GM18861 (cell line): ENCODE results near the gene RAMP1.
"Not testable (repeated sequence)": the region's sequence is repeated elsewhere in the genome, so short reads cannot be mapped to it uniquely, and the experiment has no call there.

ENCODE experiments used
- ATAC-seq: cut with Tn5 transposase; IDR thresholded peaks from one replicate; pipeline ENCODE4 v1.9.1; 2021; ENCODE audit not compliant: unreplicated experiment

The RAMP1 gene

GRCh38 chr2:237943395-237944094, 84.1 kb downstream of the RAMP1 start:
- ATAC-seq: no peak

GRCh38 chr2:237944302-237944701, 84.9 kb downstream of the RAMP1 start:
- ATAC-seq: no peak

GRCh38 chr2:237946423-237946822, 87.0 kb downstream of the RAMP1 start:
- no peak for ATAC-seq

GRCh38 chr2:237951354-237951753, 91.9 kb downstream of the RAMP1 start:
- ATAC-seq: not testable (repeated sequence)

GRCh38 chr2:237951878-237952277, 92.5 kb downstream of the RAMP1 start:
- ATAC-seq: no peak

- no peak for ATAC-seq
Measured at GRCh38 chr2:237952851-237953250, 93.4 kb downstream of the RAMP1 start.

GRCh38 chr2:237955640-237956401, 96.4 kb downstream of the RAMP1 start:
- ATAC-seq: no peak

GRCh38 chr2:237956402-237956736, 96.9 kb downstream of the RAMP1 start:
- no peak for ATAC-seq

- ATAC-seq: no peak
Measured at GRCh38 chr2:237961637-237962036, 102.2 kb downstream of the RAMP1 start.
